HG03097 (cell line): Measurements from ENCODE around the gene ADPRM.
"Not testable (repeated sequence)": the region's sequence is repeated elsewhere in the genome, so short reads cannot be mapped to it uniquely, and the experiment has no call there.

Experiments
- ATAC-seq: cut with Tn5 transposase; IDR thresholded peaks from one replicate; pipeline ENCODE4 v1.9.1; 2021; ENCODE audit not compliant: unreplicated experiment, low FRiP score

The ADPRM gene

GRCh38 chr17:10697092-10698081 lies at the start of gene ADPRM, which contains the start of gene SCO1:
Gene ADPRM, plus strand, starts transcription at chr17:10697594. Its CDS starts 7,333 bp downstream, at chr17:10704927.
Gene SCO1, minus strand, starts transcription at chr17:10697533. Its CDS starts 26 bp downstream, at chr17:10697507.
- ATAC-seq: peak; percentile 94

DNA sequence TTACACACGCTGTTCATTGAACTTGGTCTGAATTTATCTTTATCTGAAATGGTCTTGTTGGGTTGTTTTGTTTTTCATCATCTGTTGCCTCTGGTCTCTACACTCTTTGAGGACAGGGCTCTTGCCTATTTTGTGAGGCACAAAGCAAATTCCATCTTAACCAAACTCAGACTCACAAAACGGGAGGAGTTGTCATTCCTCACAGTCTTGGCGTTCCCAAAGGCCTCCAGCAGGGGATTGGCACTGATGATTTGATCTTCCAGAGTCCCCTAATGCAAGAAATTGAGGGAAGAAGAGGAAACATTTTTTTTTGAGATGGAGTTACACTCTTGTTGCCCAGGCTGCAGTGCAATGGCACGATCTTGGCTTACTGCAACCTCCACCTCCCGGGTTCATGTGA lies 49.0 kb upstream of the ADPRM start:
- ATAC-seq: no peak

- ATAC-seq: no peak
Measured at GRCh38 chr17:10648956-10649355, 48.4 kb upstream of the ADPRM start.

DNA sequence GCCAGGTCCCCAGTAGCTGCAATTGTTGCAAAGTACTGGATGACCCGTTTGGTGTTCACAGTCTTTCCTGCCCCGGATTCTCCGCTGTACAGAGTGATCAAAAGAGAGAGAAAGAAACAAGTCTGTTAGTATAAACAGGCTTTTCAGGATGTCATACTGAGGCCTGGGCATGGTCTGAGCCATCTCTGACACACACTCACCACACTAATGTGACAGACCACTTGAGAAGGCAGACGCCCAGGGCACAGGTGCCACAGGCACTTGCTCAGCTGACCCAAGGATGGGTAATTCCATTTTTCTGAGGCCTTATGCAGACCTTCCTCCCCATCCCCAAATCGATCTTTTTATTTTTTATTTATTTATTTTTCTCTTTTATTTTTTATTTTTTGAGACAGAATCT lies 47.8 kb upstream of the ADPRM start:
- no peak for ATAC-seq

DNA sequence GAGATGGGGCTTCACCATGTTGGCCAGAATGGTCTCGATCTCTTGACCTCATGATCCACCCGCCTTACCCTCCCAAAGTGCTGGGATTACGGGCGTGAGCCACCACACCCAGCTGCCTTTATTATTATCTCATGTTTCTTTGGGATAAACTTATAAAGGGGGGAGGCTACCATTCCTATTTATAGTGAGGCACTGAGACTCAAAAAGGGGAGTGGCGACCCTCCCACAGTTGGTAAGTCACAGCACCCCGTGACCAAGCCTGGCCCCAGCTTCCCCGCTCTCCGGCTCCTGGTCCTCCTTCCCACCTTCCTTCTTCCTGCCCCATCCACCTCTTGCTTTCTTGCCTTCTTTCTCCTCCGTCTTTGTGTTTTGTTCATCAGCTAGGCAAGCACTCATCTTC lies 45.5 kb upstream of the ADPRM start:
- no peak for ATAC-seq

- no peak for ATAC-seq
Measured at GRCh38 chr17:10652984-10653659, 44.3 kb upstream of the ADPRM start.

- ATAC-seq: no peak
Measured at GRCh38 chr17:10653987-10654386, 43.4 kb upstream of the ADPRM start.

GRCh38 chr17:10657148-10657547 lies 40.2 kb upstream of the ADPRM start, which contains the start of gene MYH3:
Gene MYH3, minus strand, starts transcription at chr17:10657309. Its CDS starts 2,245 bp downstream, at chr17:10655064.
- no peak for ATAC-seq

GRCh38 chr17:10657879-10658278 lies 39.5 kb upstream of the ADPRM start:
- ATAC-seq: no peak

GRCh38 chr17:10661437-10661836 lies 36.0 kb upstream of the ADPRM start:
- no peak for ATAC-seq

- ATAC-seq: no peak
Measured at GRCh38 chr17:10663231-10663630, 34.2 kb upstream of the ADPRM start.

DNA sequence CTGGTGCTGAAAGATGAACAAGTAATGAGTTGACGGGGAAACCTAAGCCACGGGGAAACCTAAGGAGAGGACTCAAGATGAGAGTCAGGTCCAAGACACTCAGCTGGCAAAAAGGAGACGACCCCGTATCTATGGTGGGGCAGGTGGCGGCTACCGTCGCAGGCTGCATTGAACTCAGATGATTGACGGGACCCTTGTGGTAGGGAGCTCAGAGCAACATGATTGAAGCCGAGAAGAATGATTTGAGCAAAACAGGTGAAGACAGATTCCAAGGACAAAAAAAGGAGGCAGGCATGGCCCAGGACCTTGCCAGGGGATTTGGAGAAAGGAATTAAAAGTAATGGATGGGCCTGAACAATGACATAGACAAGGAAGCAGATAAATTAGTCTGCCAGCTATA lies 32.8 kb upstream of the ADPRM start:
- ATAC-seq: no peak

DNA sequence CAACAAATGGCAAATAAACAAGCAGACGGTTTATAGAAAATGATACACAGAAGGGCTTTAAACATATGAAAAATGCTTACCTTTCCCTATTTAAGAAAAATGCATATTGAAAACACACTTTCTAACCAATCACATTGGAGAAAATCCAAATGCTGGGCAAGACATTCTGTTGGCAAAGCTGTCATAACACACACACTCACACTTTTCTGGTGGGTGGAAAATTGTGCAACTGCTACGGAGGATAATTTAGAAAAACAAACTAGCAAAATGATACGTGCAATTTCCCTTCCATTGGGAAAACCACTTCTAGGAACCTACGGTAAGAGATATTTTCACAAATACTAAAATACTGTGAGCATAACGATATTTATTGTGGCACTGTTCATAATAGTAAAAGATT lies 30.5 kb upstream of the ADPRM start:
- no peak for ATAC-seq

DNA sequence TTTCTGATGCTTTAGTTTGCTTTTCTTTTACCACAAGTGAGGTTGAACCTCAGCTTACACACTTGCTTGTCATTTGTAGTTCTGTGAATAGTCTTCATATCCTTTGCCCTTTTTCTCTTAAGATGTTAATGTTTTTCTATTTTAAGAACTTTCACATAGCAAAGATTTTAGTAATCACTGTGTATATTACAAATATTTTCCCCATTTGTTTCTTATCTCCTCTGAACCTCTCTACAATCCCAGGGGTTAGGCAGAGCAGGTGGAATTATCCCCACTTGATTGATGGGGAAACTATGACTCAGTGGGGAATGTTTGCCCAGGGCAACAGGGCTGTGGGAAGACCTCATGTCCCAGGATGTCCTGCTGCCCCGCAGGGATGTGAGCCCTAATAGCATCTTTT lies 28.6 kb upstream of the ADPRM start:
- no peak for ATAC-seq

GRCh38 chr17:10673312-10673711 lies 24.1 kb upstream of the ADPRM start:
- ATAC-seq: no peak

DNA sequence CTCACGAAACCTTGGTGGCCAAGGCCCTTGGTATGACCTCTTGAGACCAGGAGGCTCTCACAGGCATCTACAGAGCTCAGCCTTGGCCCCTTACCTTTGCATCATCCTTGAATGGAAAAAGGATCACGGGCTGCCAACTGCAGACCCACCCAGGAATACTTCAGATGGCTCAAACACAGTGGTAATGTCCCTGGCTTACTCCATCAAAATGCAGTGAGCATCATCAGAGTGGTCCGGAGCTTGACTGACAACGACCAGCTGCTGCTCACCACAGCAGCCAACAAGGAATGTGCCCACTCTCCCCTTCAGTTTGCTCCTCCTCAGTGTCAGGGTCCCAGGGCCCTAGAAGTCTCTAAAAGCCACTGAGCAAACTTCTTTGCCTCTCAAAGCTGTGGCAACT lies 22.7 kb upstream of the ADPRM start:
- ATAC-seq: no peak

DNA sequence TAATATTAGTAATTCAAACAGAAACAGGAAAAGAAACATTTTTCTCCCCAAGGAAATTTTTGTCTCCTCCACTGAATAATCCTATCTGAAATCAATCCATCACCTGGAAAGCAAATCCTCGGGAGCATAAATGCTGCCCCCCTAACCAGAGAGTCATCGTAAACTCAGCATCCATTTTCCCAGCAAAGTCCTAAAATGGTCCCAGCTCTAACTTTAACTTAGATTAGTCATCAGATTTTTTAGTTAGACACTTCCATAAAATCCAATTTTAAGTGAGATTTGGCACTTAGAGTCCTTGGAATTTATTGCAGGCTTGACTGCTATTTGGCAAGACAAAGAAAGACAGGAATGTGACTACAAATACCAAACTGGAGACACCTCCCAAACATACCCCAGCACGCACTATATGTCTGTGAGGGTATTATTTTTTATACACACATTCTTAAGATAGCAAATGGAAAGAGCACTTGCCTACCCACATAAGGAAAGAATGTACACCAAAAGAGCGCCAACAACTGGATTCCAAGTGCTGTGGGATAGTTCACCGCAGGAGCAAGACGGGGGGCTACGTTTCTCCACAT lies 15.4 kb upstream of the ADPRM start:
- no peak for ATAC-seq

- ATAC-seq: no peak
Measured at GRCh38 chr17:10683853-10684252, 13.5 kb upstream of the ADPRM start.

DNA sequence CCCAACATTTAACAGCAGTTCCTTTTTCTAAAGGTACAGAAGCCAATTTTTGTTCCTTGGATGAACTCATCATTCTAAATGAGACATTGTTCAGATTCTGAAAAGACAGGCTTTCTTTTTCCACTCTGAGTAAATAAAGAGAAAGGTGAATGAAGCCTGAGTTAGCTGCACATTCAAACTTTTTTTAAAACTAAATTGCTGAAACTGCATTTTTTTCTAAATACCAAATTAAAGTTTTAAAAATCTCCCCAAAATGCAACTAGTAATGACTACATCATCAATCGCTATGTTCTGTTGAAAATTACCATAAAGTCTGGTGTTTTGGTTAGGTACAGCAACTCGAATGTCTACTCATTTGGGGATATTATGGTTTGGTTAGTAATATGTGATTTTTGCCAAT lies 9.9 kb upstream of the ADPRM start:
- ATAC-seq: no peak

DNA sequence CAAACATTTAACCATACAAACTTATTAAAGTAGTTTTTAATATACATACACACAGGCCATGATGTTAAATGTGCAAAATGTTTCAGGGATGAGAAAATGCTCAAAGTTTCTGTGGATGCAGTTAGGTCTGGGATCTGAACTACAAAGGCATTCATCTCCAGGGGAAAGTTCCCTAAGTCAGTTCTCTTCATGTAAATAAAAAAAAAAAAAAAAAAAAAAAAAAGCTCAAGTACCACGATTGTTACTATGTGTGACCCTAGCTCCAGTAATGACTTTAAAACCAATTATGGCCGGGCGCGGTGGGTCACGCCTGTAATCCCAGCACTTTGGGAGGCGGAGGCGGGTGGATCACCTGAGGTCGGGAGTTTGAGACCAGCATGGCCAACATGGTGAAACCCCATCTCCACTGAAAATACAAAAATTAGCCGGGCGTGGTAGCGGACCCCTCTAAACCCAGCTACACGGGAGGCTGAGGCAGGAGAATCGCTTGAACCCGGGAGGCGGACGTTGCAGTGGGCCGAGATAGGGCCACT lies 1.5 kb upstream of the ADPRM start:
- ATAC-seq: not testable (repeated sequence)
